ENCODE results near the gene PHLDA1. TPM values are rescaled to one million over a fixed set of nuclear protein-coding genes. Genes with fewer than 3 reads are reported as not detected.

The PHLDA1 gene
- total RNA-seq, 4 donors from 2014 or later: 14.5 to 56.1 (median 28.5) TPM

- no peak for TF ChIP-seq CTCF (IDR thresholded peaks at IDR 0.05)
Observed at GRCh38 chr12:76073561-76073960, 42.0 kb upstream of the PHLDA1 start.

GRCh38 chr12:76072568-76072967 lies 41.0 kb upstream of the PHLDA1 start:
- DNase-seq (ENCODE audit: low spot score): no peak
- no peak for ATAC-seq (ENCODE audit: low FRiP score)
- no peak for TF ChIP-seq CTCF (IDR thresholded peaks at IDR 0.05)

More at GRCh38 chr12:76073561-76073960, 42.0 kb upstream of the PHLDA1 start:
- ATAC-seq (ENCODE audit: low FRiP score): no peak
- DNase-seq (ENCODE audit: low spot score): no peak

GRCh38 chr12:76069339-76069738 lies 37.8 kb upstream of the PHLDA1 start:
- no peak for DNase-seq (ENCODE audit: low spot score)
- ATAC-seq (ENCODE audit: low FRiP score): no peak
- TF ChIP-seq CTCF (IDR thresholded peaks at IDR 0.05): no peak

GRCh38 chr12:76065917-76066316 lies 34.3 kb upstream of the PHLDA1 start:
- TF ChIP-seq CTCF (IDR thresholded peaks at IDR 0.05): no peak
- no peak for DNase-seq (ENCODE audit: low spot score)
- ATAC-seq (ENCODE audit: low FRiP score): no peak

- no peak for TF ChIP-seq CTCF (IDR thresholded peaks at IDR 0.05)
- no peak for ATAC-seq (ENCODE audit: low FRiP score)
- no peak for DNase-seq (ENCODE audit: low spot score)
Observed at GRCh38 chr12:76064904-76065303, 33.3 kb upstream of the PHLDA1 start.

- TF ChIP-seq CTCF (IDR thresholded peaks at IDR 0.05): no peak
- no peak for ATAC-seq (ENCODE audit: low FRiP score)
- no peak for DNase-seq (ENCODE audit: low spot score)
Observed at GRCh38 chr12:76060111-76060510, 28.5 kb upstream of the PHLDA1 start.

- DNase-seq (ENCODE audit: low spot score) (no peak), ATAC-seq (ENCODE audit: low FRiP score) (no peak)
- no peak for TF ChIP-seq CTCF (IDR thresholded peaks at IDR 0.05)
Observed at GRCh38 chr12:76057326-76057725, 25.8 kb upstream of the PHLDA1 start.
